Measurements from ENCODE around the gene SMAP1. TPM values are rescaled to one million over a fixed set of nuclear protein-coding genes. Genes with fewer than 3 reads are reported as not detected.

SMAP1 gene
- total and polyA plus RNA-seq, 11 donors: 10.9 to 35.1 (median 29.9) TPM

DNA sequence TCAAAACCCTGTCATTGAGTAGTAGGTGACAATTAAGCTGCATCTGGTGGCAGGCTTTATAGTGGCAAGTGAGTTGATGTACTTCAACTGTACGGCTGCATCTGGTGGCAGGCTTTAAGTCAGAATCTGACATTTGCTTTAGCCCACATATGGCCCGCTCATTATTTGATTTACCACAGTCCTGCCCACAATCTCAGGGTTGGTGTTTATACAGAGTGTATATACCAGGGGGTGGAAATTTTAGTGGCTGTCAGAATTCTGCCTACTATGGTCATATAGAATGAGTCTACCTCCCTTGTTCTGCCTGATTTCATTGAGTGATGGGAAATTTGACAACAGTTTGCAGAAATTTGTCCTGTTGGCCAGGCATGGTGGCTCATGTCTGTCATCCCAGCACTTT lies 112.3 kb downstream of the SMAP1 start:
- no peaks in the 10 kb centered on the region for H3K27me3 ChIP-seq
- peaks cover 0 to 5% (median 0%) of the 10 kb centered on the region in 9 donors for H3K36me3 ChIP-seq
- H3K4me1 ChIP-seq: no peaks in the 10 kb centered on the region
- intact Hi-C loops (cut with DNase I): no loop called here
- WGBS, 4 donors: 78 to 100% (median 83%) methylated on average over 1 to 2 of the region's 2 CpGs
- DNase-seq (no peak), ATAC-seq (no peak)
- H3K27ac ChIP-seq: no peak overlapping the region
- H3K4me3 ChIP-seq: no peak overlapping the region
- H3K9me3 ChIP-seq: no peaks in the 10 kb centered on the region
- TF ChIP-seq, protein P1, sequence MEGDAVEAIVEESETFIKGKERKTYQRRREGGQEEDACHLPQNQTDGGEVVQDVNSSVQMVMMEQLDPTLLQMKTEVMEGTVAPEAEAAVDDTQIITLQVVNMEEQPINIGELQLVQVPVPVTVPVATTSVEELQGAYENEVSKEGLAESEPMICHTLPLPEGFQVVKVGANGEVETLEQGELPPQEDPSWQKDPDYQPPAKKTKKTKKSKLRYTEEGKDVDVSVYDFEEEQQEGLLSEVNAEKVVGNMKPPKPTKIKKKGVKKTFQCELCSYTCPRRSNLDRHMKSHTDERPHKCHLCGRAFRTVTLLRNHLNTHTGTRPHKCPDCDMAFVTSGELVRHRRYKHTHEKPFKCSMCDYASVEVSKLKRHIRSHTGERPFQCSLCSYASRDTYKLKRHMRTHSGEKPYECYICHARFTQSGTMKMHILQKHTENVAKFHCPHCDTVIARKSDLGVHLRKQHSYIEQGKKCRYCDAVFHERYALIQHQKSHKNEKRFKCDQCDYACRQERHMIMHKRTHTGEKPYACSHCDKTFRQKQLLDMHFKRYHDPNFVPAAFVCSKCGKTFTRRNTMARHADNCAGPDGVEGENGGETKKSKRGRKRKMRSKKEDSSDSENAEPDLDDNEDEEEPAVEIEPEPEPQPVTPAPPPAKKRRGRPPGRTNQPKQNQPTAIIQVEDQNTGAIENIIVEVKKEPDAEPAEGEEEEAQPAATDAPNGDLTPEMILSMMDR (IDR thresholded peaks at IDR 0.05): no peak
- TF ChIP-seq POLR2A (IDR thresholded peaks at IDR 0.05): no peak

DNA sequence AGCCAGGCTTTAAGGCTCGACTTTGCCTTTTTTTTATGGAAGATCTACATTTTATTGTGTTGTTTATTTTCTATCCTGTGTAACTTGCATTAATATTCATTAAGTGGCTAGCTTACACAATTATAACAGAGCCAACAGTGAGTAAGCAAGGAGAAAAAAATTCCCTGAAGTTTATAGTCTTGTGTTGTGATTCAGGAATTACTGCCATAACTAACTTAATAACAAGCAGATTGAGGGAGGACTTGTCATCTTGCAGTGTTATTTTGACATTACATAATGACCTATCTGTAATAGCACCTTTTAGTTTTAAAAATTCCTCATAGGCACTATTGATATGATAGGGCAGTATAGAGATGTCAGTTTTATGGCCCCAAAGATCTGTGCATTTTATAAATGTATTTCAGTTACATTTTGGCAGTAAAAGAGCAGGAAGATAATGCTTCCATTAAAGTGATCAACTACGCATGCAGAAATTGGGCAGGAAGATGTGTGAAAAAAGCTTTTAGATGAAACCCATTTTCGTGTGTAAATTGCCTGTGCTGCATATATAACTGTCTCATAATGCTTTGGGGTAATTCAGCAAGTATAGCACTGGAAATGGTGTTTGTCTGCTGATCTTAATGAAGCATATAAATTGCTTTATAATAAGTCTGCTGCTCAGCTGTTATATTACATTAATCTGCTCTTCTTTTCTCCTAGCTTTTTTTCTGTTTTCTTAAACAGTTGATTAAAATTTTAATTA lies 123.0 kb downstream of the SMAP1 start:
- Histone ChIP-seq H3K9me3 (peaks cover 0 to 13% (median 0%) of the 10 kb centered on the region in 12 donors), H3K36me3 (peaks cover 0 to 6% (median 0%) of the 10 kb centered on the region in 9 donors), H3K4me1 (no peaks in the 10 kb centered on the region), H3K4me3 (no peak overlapping the region), H3K27me3 (no peaks in the 10 kb centered on the region), H3K27ac (no peak overlapping the region)
- no peak for ATAC-seq
- DNase-seq: no peak
- TF ChIP-seq, protein P1 (IDR thresholded peaks at IDR 0.05): no peak
- TF ChIP-seq POLR2A (IDR thresholded peaks at IDR 0.05): no peak
- 81 to 89% (median 86%) methylated on average over 3 of the region's 3 CpGs for WGBS, 4 donors
- intact Hi-C loops (cut with DNase I): no loop called here

DNA sequence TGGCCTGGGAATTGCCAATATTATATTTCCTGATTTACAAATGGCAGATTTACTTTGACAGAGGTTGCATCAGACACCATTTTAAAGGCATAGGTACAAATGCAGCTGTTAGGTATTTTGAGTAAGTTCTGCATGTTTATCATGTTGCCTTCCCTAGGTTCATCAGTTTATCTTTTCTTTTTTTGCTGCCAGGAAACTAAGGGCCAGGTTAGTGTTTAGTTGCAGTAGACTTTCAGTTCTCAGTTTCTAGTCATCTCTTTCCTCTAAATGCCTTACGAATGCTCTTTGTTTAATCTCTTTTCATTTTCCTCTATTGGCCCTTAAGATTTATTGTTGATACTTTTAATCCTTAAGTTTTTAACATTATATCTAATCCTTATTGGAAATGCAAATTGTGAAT lies 129.9 kb downstream of the SMAP1 start:
- DNase-seq (no peak), ATAC-seq (no peak)
- TF ChIP-seq, protein P1 (IDR thresholded peaks at IDR 0.05): no peak
- TF ChIP-seq POLR2A (IDR thresholded peaks at IDR 0.05): no peak
- Histone ChIP-seq H3K27me3 (no peaks in the 10 kb centered on the region), H3K4me1 (peaks cover 0 to 5% (median 0%) of the 10 kb centered on the region in 12 donors), H3K4me3 (no peak overlapping the region), H3K36me3 (peaks cover 0 to 6% (median 0%) of the 10 kb centered on the region in 9 donors), H3K9me3 (peaks cover 0 to 15% (median 0%) of the 10 kb centered on the region in 12 donors), H3K27ac (no peak overlapping the region)
- WGBS, 4 donors: 90 to 96% (median 94%) methylated on average over 1 of the region's 1 CpG
- intact Hi-C loops (cut with DNase I): no loop called here

DNA sequence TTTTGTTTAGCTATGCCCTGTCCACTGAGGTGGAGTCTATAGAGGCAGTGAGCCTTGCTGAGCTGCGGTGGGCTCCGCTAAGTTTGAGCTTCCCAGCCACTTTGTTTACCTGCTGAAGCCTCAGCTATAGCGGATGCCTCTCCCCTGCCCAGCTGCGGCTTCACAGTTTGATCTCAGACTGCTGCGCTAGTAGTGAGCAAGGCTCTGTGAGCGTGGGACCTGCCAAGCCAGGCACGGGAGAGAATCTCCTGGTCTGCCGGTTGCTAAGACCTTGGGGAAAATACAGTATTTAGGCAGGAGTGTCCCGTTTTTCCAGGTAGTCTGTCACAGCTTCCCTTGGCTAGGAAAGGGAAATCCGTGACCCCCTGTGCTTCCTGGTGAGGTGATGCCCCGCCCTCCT lies 138.4 kb downstream of the SMAP1 start:
- no peak for DNase-seq
- intact Hi-C loops (cut with DNase I): no loop called here
- ATAC-seq: no peak
- H3K27me3 ChIP-seq: no peaks in the 10 kb centered on the region
- 89 to 100% (median 97%) methylated on average over 7 to 11 of the region's 11 CpGs for WGBS, 4 donors
- peaks cover 0 to 12% (median 0%) of the 10 kb centered on the region in 12 donors for H3K9me3 ChIP-seq
- TF ChIP-seq, protein P1 (IDR thresholded peaks at IDR 0.05): no peak
- TF ChIP-seq POLR2A (IDR thresholded peaks at IDR 0.05): no peak
- H3K4me3 ChIP-seq: no peak overlapping the region
- H3K27ac ChIP-seq: no peak overlapping the region
- H3K36me3 ChIP-seq: peaks cover 0 to 20% (median 14%) of the 10 kb centered on the region in 9 donors
- H3K4me1 ChIP-seq: no peaks in the 10 kb centered on the region

All from heart left ventricle (tissue), 16 donors.